DOHH2 (cell line): ENCODE data around the gene CLPTM1L.

ENCODE experiments used
- CTCF ChIP-seq: fragments of 200-600 bp; sonication (generic); IDR thresholded peaks from one replicate; pipeline ENCODE4 v1.5.1; 2014; ENCODE audit warnings: antibody characterized with exemption, mild to moderate bottlenecking, low read depth, low read length; ENCODE audit not compliant: poor library complexity, severe bottlenecking
- EZH2phosphoT487 ChIP-seq: fragments of 200-600 bp; sonication (generic); IDR thresholded peaks from 2 replicates; pipeline ENCODE4 v1.6.1; 2017; ENCODE audit warnings: borderline replicate concordance, mild to moderate bottlenecking, antibody characterized with exemption, low read length, moderate library complexity, mixed read lengths

GRCh38 chr5:1281038-1281882 lies 63.6 kb downstream of the CLPTM1L start:
- TF ChIP-seq EZH2phosphoT487 (no peak), CTCF (no peak)
